K562 (cell line): ENCODE results near the gene GPC3. TPM values are rescaled to one million over a fixed set of nuclear protein-coding genes. Genes with fewer than 3 reads are reported as not detected.

ENCODE experiments used
- ATAC-seq: fragments of 200-7000 bp; cut with Tn5 transposase; 3 replicates; pipeline ENCODE4 v1.9.1; 2020; ENCODE audit warnings: moderate library complexity
- BruUV-seq: library from RNA; stranded (reverse); fragments of 400-500 nt; replicated peaks from 2 replicates; lab custom pipeline; 2021; lab: Mats Ljungman, UMichigan
- CTCF ChIA-PET: fragments of 300-600 bp; formaldehyde crosslinking; extraction: SDS; loops from one replicate; lab custom pipeline; 2021; ENCODE audit warnings: low intra/inter-chr PET ratio; lab: Yijun Ruan, JAX
- POLR2A ChIA-PET: fragments of 300-600, 350-650 bp; sonication (Branson Sonifier 250); formaldehyde crosslinking; extraction: SDS; loops from one replicate; lab custom pipeline; 2021; ENCODE audit warnings: antibody characterized with exemption, inconsistent platforms; lab: Yijun Ruan, JAX
- DNase-seq, 4 experiments: peaks; one replicate each; pipeline versions ENCODE4 v3.0.0 to v3.0.0-alpha.2; 2011 to 2018; ENCODE audit warnings: low spot score in 3 of 4, mixed read lengths in 3 of 4; ENCODE audit errors: extremely low read depth in 1 of 4
- FAIRE-seq: peaks from 2 replicates; lab custom pipeline; 2011; peaks lifted over from hg19 to GRCh38; lab: Jason Lieb, UNC
- H2AFZ ChIP-seq: 2 replicates; pipeline ENCODE4 v1.6.0; 2011; ENCODE audit warnings: low read depth, low read length, control low read depth, inconsistent platforms
- H3K27ac ChIP-seq: fragments of 200-600 bp; 3 replicates; pipeline ENCODE4 v1.8.0; 2011; ENCODE audit warnings: low read depth, mild to moderate bottlenecking, control low read depth, inconsistent platforms, low read length, moderate library complexity, mixed read lengths; ENCODE audit errors: extremely low read depth
- H3K27me3 ChIP-seq, 2 experiments: fragments of 300-600 bp in 1 of 2; 2 replicates in 1 of 2; 3 replicates in 1 of 2; pipeline versions ENCODE4 v1.6.0 to v1.8.0; 2011; ENCODE audit warnings: inconsistent platforms in 2 of 2, low read length in 2 of 2, mild to moderate bottlenecking in 1 of 2, mixed read lengths in 1 of 2, moderate library complexity in 1 of 2; ENCODE audit not compliant: control insufficient read depth in 2 of 2, insufficient read depth in 2 of 2
- H3K36me3 ChIP-seq: fragments of 300-600 bp; 3 replicates; pipeline ENCODE4 v1.8.0; 2011; ENCODE audit warnings: mild to moderate bottlenecking, low read length, inconsistent platforms; ENCODE audit not compliant: control insufficient read depth, insufficient read depth
- H3K4me1 ChIP-seq, 2 experiments: fragments of 200-600 bp in 1 of 2; replicated peaks in 1 of 2; 2 replicates in 1 of 2; 3 replicates in 1 of 2; pipeline versions ENCODE4 v1.5.1 to v1.8.0; 2011; ENCODE audit warnings: inconsistent platforms in 2 of 2, low read length in 2 of 2, mild to moderate bottlenecking in 1 of 2, mixed read lengths in 1 of 2, moderate library complexity in 1 of 2; ENCODE audit not compliant: control insufficient read depth in 2 of 2, insufficient read depth in 2 of 2
- H3K4me2 ChIP-seq: 2 replicates; pipeline ENCODE4 v1.6.1; 2011; ENCODE audit warnings: low read length, control low read depth, inconsistent platforms, mixed read lengths; ENCODE audit not compliant: insufficient read depth
- H3K4me3 ChIP-seq: fragments of 200-600 bp; sonication (generic), shearing (Covaris generic); 2 replicates; pipeline ENCODE4 v1.5.1; 2016; ENCODE audit warnings: control low read depth, inconsistent platforms
- H3K79me2 ChIP-seq: fragments of 200-600 bp; 3 replicates; pipeline ENCODE4 v1.8.0; 2011; ENCODE audit warnings: low read length, inconsistent platforms; ENCODE audit not compliant: control insufficient read depth, insufficient read depth
- H3K9ac ChIP-seq, 2 experiments: 2 replicates each; pipeline versions ENCODE4 v1.6.0 to v1.6.1; 2011; ENCODE audit warnings: low read depth in 2 of 2, low read length in 2 of 2, control low read depth in 1 of 2, inconsistent platforms in 1 of 2, mild to moderate bottlenecking in 1 of 2, mixed read lengths in 1 of 2; ENCODE audit not compliant: insufficient read depth in 1 of 2
- H3K9me1 ChIP-seq: one replicate; pipeline ENCODE4 v1.6.0; 2011; ENCODE audit warnings: inconsistent platforms, mild to moderate bottlenecking, low read length, moderate library complexity; ENCODE audit not compliant: control insufficient read depth, insufficient read depth
- H3K9me3 ChIP-seq: replicated peaks from 2 replicates; pipeline ENCODE4 v1.5.1; 2011; ENCODE audit warnings: low read depth, low read length, inconsistent platforms; ENCODE audit not compliant: control insufficient read depth, insufficient read depth
- H4K20me1 ChIP-seq: replicated peaks from 2 replicates; pipeline ENCODE4 v1.6.1; 2011; ENCODE audit warnings: low read length, inconsistent platforms, mixed read lengths; ENCODE audit not compliant: control insufficient read depth, insufficient read depth
- KLF16 ChIP-seq: IDR thresholded peaks from 2 replicates; pipeline ENCODE4 v1.6.1; 2016; ENCODE audit warnings: antibody characterized with exemption
- MITF ChIP-seq: IDR thresholded peaks from 2 replicates; pipeline ENCODE4 v1.6.1; 2014; ENCODE audit warnings: antibody characterized with exemption
- MXD1 ChIP-seq: fragments of 250-450 bp; sonication (Bioruptor Pico); IDR thresholded peaks from 2 replicates; pipeline ENCODE4 v1.8.0; 2021; ENCODE audit warnings: borderline replicate concordance, mild to moderate bottlenecking, moderate library complexity; ENCODE audit not compliant: poor library complexity, severe bottlenecking
- POLR2B ChIP-seq: fragments of 450-650 bp; IDR thresholded peaks from 2 replicates; pipeline ENCODE4 v1.6.1; 2018; ENCODE audit warnings: low read depth; ENCODE audit not compliant: partially characterized antibody
- POLR3A ChIP-seq: IDR thresholded peaks from 2 replicates; pipeline ENCODE4 v1.6.1; 2011; ENCODE audit warnings: borderline replicate concordance, mild to moderate bottlenecking, moderate library complexity; ENCODE audit not compliant: insufficient read length, insufficient read depth; ENCODE audit errors: extremely low read depth
- RBFOX2 ChIP-seq: fragments of 200-400 bp; formaldehyde crosslinking; IDR thresholded peaks from 2 replicates; pipeline ENCODE4 v1.6.1; 2017; ENCODE audit warnings: low read depth, mild to moderate bottlenecking, low read length, moderate library complexity
- THRAP3 ChIP-seq: fragments of 450-650 bp; IDR thresholded peaks from 2 replicates; pipeline ENCODE4 v1.6.1; 2016; ENCODE audit warnings: mild to moderate bottlenecking, inconsistent platforms, borderline replicate concordance
- ZNF3 ChIP-seq: fragments of 250-450 bp; sonication (Bioruptor Pico); IDR thresholded peaks from 2 replicates; pipeline ENCODE4 v1.5.0; 2021; ENCODE audit warnings: mild to moderate bottlenecking, moderate library complexity
- ZNF445 ChIP-seq: fragments of 250-450 bp; sonication (Bioruptor Pico); IDR thresholded peaks from 2 replicates; pipeline ENCODE4 v1.4.0; 2020; ENCODE audit warnings: low read depth, mild to moderate bottlenecking, moderate library complexity
- ZNF507 ChIP-seq: conservative IDR thresholded peaks from 2 replicates; pipeline ENCODE4 v1.6.1; 2017; ENCODE audit warnings: missing genetic modification characterization, missing compliant biosample characterization
- WGBS: fragments of 100-300 bp; shearing (Covaris generic); methylation state at CpG from one replicate; pipeline ENCODE4 v1.1.6; 2016; ENCODE audit warnings: low coverage, mixed read lengths; ENCODE audit not compliant: insufficient coverage; ENCODE audit errors: missing lambda C conversion rate; 5-methylcytosine and 5-hydroxymethylcytosine counted together
- in situ Hi-C: fragments of 300-500 bp; cut with MboI; formaldehyde crosslinking; loops from 4 replicates; pipeline ENCODE4 v1.15.0; 2018; ENCODE audit warnings: inconsistent platforms, mixed read lengths
- intact Hi-C: fragments of 100-400 bp; cut with micrococcal nuclease; formaldehyde crosslinking; loops from 2 replicates; pipeline ENCODE4 v1.14.2; 2022
- polyA plus RNA-seq, 8 experiments: library from polyadenylated mRNA; depleted of rRNA in 4 of 8; stranded (reverse) in 5 of 8; unstranded in 3 of 8; fragments of >200 nt; fragmentation: Nextera tagmentation in 2 of 8; fragmentation: Illumina TruSeq in 1 of 8; extraction: Ambion mirVana in 2 of 8; extraction: Trizol in 1 of 8; gene quantifications; 2 replicates each; pipeline versions ENCODE4 v1.2.1 to v1.2.3, GENCODE V29; 2011 to 2014; ENCODE audit warnings: inconsistent platforms in 1 of 8, missing spikeins in 1 of 8
- total RNA-seq, 7 experiments: library from RNA; depleted of rRNA in 6 of 7; stranded (reverse); fragments of >200 nt in 6 of 7; fragmentation: Illumina TruSeq in 2 of 7; extraction: Trizol in 2 of 7; gene quantifications; 2 replicates each; pipeline versions ENCODE4 v1.2.1 to v1.2.3, GENCODE V29; 2011 to 2021; ENCODE audit warnings: low replicate concordance in 1 of 7

GPC3 gene
- total and polyA plus RNA-seq, 9 of the 15 experiments (the other 6 are each of a cell fraction or from before 2014, with no cell fraction given): 0.42 TPM; not detected in 8

DNA sequence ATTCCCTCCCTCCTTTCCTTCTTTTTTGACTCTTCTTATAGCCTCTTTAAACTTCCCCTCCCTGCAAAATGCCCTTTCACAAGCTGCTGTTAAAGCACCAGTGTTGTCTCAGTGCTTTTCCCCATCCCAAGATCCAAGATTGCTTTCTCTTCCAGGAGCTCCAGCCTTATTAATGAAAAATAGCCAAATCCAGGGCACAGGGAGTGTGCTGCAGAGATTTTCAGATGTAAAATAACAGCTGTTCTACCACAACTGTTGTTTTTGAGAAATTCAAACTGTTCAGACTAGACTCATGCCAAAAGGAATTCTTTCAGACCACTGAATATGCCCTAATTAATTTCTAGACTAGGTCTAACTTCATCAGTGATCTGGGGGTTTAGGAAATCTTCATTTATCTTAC, 47.0 kb upstream of the GPC3 start:
- DNase-seq: no peak
- TF ChIP-seq POLR2B: no peak
- TF ChIP-seq, all 486 proteins: peak for 0
- ATAC-seq: no peak
- POLR2A ChIA-PET: interaction anchor here (0.6 kb wide), 1 partner anchor 10 kb away, joined by 3 read pairs; no protein-coding TSS in a partner anchor
- Histone ChIP-seq H2AFZ (no peak overlapping the region), H3K9ac (no peak overlapping the region), H3K9me3 (no peaks in the 10 kb centered on the region), H4K20me1 (no peaks in the 10 kb centered on the region), H3K27ac (no peak overlapping the region), H3K4me2 (no peak overlapping the region), H3K4me3 (no peak overlapping the region), H3K9me1 (no peaks in the 10 kb centered on the region), H3K4me1 (no peaks in the 10 kb centered on the region), H3K27me3 (no peaks in the 10 kb centered on the region; a peak in 1 of 5 replicates), H3K79me2 (no peaks in the 10 kb centered on the region), H3K36me3 (no peaks in the 10 kb centered on the region)
- intact Hi-C loops (no loop called here), in situ Hi-C loops (no loop called here)
- BruUV-seq: no TSS peak
- no peak for FAIRE-seq
- CTCF ChIA-PET: no interaction called here

- H3K9me1 ChIP-seq: no peaks in the 10 kb centered on the region
- H3K4me1 ChIP-seq: no peaks in the 10 kb centered on the region
- FAIRE-seq (peak; percentile 44), DNase-seq (peak; percentile 9 to 25 (median 12)), ATAC-seq (peak; percentile 76)
- H2AFZ ChIP-seq: no peak overlapping the region
- H3K36me3 ChIP-seq: no peaks in the 10 kb centered on the region
- H3K4me3 ChIP-seq: no peak overlapping the region
- no peaks in the 10 kb centered on the region for H3K79me2 ChIP-seq
- POLR2A ChIA-PET: no interaction called here
- intact Hi-C loops: loop anchor here (2.0 kb wide), 1 partner anchor 234 kb away; no protein-coding TSS in a partner anchor
- in situ Hi-C loops: no loop called here
- 7% methylated on average over 10 of the region's 15 CpGs for WGBS
- no peaks in the 10 kb centered on the region for H3K9me3 ChIP-seq
- no peak overlapping the region for H3K4me2 ChIP-seq
- H3K27ac ChIP-seq: no peak overlapping the region
- no peaks in the 10 kb centered on the region; a peak in 1 of 5 replicates for H3K27me3 ChIP-seq
- no peak overlapping the region for H3K9ac ChIP-seq
- CTCF ChIA-PET: no interaction called here
- no peaks in the 10 kb centered on the region; the same call in 1 of the 2 replicates for H4K20me1 ChIP-seq
- BruUV-seq: no TSS peak
- TF ChIP-seq MITF: no peak
- no peak for TF ChIP-seq ZNF507
- no peak for TF ChIP-seq POLR3A
- no peak for TF ChIP-seq RBFOX2
- no peak for TF ChIP-seq KLF16
- no peak for TF ChIP-seq ZNF3
- TF ChIP-seq MXD1 (CRISPR knock-in tag): no peak
- no peak for TF ChIP-seq ZNF445
- TF ChIP-seq THRAP3: no peak
Measured at GRCh38 chrX:134026565-134027311, 41.3 kb upstream of the GPC3 start.
